Gastrocnemius medialis (tissue), 4 donors: Measurements from ENCODE around the gene TNRC6A. TPM values are rescaled to one million over a fixed set of nuclear protein-coding genes. Genes with fewer than 3 reads are reported as not detected.

Experiments used
- ATAC-seq, 2 donors: fragments of 150-250 bp; one replicate each; pipeline ENCODE4 v1.9.1; 2016
- DNase-seq, 2 donors: peaks; one replicate each; pipeline ENCODE4 v3.0.0-alpha.2; 2019
- H3K27ac ChIP-seq, 4 donors: fragments of 200-600 bp; sonication (generic); 1 replicate in 1 of 4; 2 replicates in 3 of 4; pipeline ENCODE4 v1.5.1; 2016 to 2018; ENCODE audit warnings: mild to moderate bottlenecking in 2 of 4, moderate library complexity in 1 of 4
- H3K27me3 ChIP-seq, 3 donors: fragments of 200-600 bp; sonication (generic) in 2 of 3; 1 replicate in 1 of 3; 2 replicates in 2 of 3; pipeline versions ENCODE4 v1.5.1 to v1.6.0; 2016 to 2019; ENCODE audit warnings: mild to moderate bottlenecking in 1 of 3, moderate library complexity in 1 of 3
- H3K36me3 ChIP-seq, 2 donors: fragments of 200-600 bp; sonication (generic) in 1 of 2; one replicate each; pipeline ENCODE4 v1.5.1; 2017 to 2018
- H3K4me1 ChIP-seq, 2 donors: fragments of 200-600 bp; sonication (generic) in 1 of 2; one replicate each; pipeline ENCODE4 v1.5.1; 2016 to 2017; ENCODE audit warnings: mild to moderate bottlenecking in 2 of 2
- H3K4me3 ChIP-seq, 4 donors: fragments of 200-600 bp; sonication (generic) in 3 of 4; 1 replicate in 1 of 4; 2 replicates in 3 of 4; pipeline ENCODE4 v1.5.1; 2016 to 2019; ENCODE audit warnings: mild to moderate bottlenecking in 2 of 4
- H3K9me3 ChIP-seq, 3 donors: fragments of 200-600 bp; sonication (generic) in 2 of 3; 1 replicate in 1 of 3; 2 replicates in 2 of 3; pipeline ENCODE4 v1.5.1; 2016 to 2019
- CTCF ChIP-seq, 5 experiments: fragments of 450-650 bp in 3 of 5; fragments of 200-600 bp in 2 of 5; sonication (generic) in 2 of 5; IDR thresholded peaks in 4 of 5; conservative IDR thresholded peaks in 1 of 5; 1 replicate in 4 of 5; 2 replicates in 1 of 5; pipeline ENCODE4 v1.5.1; 2016 to 2019; ENCODE audit warnings: antibody characterized with exemption in 5 of 5, mild to moderate bottlenecking in 3 of 5, moderate library complexity in 3 of 5
- POLR2A ChIP-seq, 2 donors: fragments of 450-650 bp; IDR thresholded peaks; one replicate each; pipeline ENCODE4 v1.6.1; 2017; ENCODE audit warnings: antibody characterized with exemption in 2 of 2, mild to moderate bottlenecking in 2 of 2, moderate library complexity in 2 of 2
- in situ Hi-C, 4 donors: fragments of 200-750 bp; cut with MboI; loops; one replicate each; pipeline versions ENCODE4 v1.15.0 to v1.8.0; 2017; ENCODE audit warnings: low sequenced_read_pairs in 4 of 4
- intact Hi-C: fragments of 100-400 bp; cut with DNase I; formaldehyde crosslinking; loops from one replicate; pipeline ENCODE4 v1.15.1; 2023; ENCODE audit warnings: low total_unique reads
- total RNA-seq, 4 donors: library from RNA; depleted of rRNA; stranded (reverse); fragments of >200 nt; gene quantifications; one replicate each; pipeline versions ENCODE4 v1.1.0 to v1.2.3, GENCODE V29; 2016

TNRC6A gene
- total RNA-seq, 4 donors from 2014 or later = 16.9 to 26.0 (median 23.1) TPM

- Histone ChIP-seq H3K27ac (no peak overlapping the region), H3K4me1 (no peaks in the 10 kb centered on the region), H3K9me3 (no peaks in the 10 kb centered on the region), H3K27me3 (no peaks in the 10 kb centered on the region), H3K4me3 (no peak overlapping the region), H3K36me3 (peaks cover 0 to 50% of the 10 kb centered on the region in 2 donors)
- in situ Hi-C loops (no loop called here), intact Hi-C loops (no loop called here)
- DNase-seq (no peak), ATAC-seq (no peak)
- no peak for TF ChIP-seq CTCF (IDR thresholded peaks at IDR 0.05 in 4 of 5, conservative IDR thresholded peaks at IDR 0.05 in 1 of 5)
- no peak for TF ChIP-seq POLR2A (IDR thresholded peaks at IDR 0.05)
These were observed 99.7 kb downstream of the TNRC6A start for GRCh38 chr16:24829153-24829552.

GRCh38 chr16:24833352-24833751 is 103.9 kb downstream of the TNRC6A start:
- ATAC-seq = no peak
- H3K4me3 ChIP-seq = no peak overlapping the region
- H3K27me3 ChIP-seq = no peaks in the 10 kb centered on the region
- in situ Hi-C loops = no loop called here
- peaks cover 0 to 21% of the 10 kb centered on the region in 2 donors for H3K36me3 ChIP-seq
- H3K4me1 ChIP-seq = no peaks in the 10 kb centered on the region
- H3K27ac ChIP-seq = no peak overlapping the region
- no peak for TF ChIP-seq POLR2A (IDR thresholded peaks at IDR 0.05)
- no peak for TF ChIP-seq CTCF (IDR thresholded peaks at IDR 0.05 in 4 of 5, conservative IDR thresholded peaks at IDR 0.05 in 1 of 5)
- DNase-seq = no peak
- intact Hi-C loops = no loop called here
- H3K9me3 ChIP-seq = no peaks in the 10 kb centered on the region

- H3K36me3 ChIP-seq = peaks cover 0 to 16% of the 10 kb centered on the region in 2 donors
- in situ Hi-C loops (no loop called here), intact Hi-C loops (no loop called here)
- no peaks in the 10 kb centered on the region for H3K9me3 ChIP-seq
- TF ChIP-seq CTCF (IDR thresholded peaks at IDR 0.05 in 4 of 5, conservative IDR thresholded peaks at IDR 0.05 in 1 of 5) (no peak), POLR2A (IDR thresholded peaks at IDR 0.05) (no peak)
- DNase-seq = no peak
- no peaks in the 10 kb centered on the region for H3K4me1 ChIP-seq
- no peak for ATAC-seq
- no peak overlapping the region for H3K4me3 ChIP-seq
- H3K27me3 ChIP-seq = no peaks in the 10 kb centered on the region
- H3K27ac ChIP-seq = no peak overlapping the region
These were observed 105.2 kb downstream of the TNRC6A start for GRCh38 chr16:24834459-24835335.

GRCh38 chr16:24836836-24837235 is 107.4 kb downstream of the TNRC6A start:
- DNase-seq = no peak
- no peak overlapping the region for H3K27ac ChIP-seq
- in situ Hi-C loops (no loop called here), intact Hi-C loops (no loop called here)
- TF ChIP-seq POLR2A (IDR thresholded peaks at IDR 0.05) (no peak), CTCF (IDR thresholded peaks at IDR 0.05 in 4 of 5, conservative IDR thresholded peaks at IDR 0.05 in 1 of 5) (no peak)
- H3K27me3 ChIP-seq = no peaks in the 10 kb centered on the region
- ATAC-seq = no peak
- no peaks in the 10 kb centered on the region for H3K9me3 ChIP-seq
- H3K4me3 ChIP-seq = no peak overlapping the region
- H3K36me3 ChIP-seq = peaks cover 0 to 10% of the 10 kb centered on the region in 2 donors
- H3K4me1 ChIP-seq = no peaks in the 10 kb centered on the region
